ENCODE results near the gene SRSF3. TPM values are rescaled to one million over a fixed set of nuclear protein-coding genes. Genes with fewer than 3 reads are reported as not detected.

Gene SRSF3
- total RNA-seq, 4 donors from 2014 or later = 101 to 156 (median 142) TPM

DNA sequence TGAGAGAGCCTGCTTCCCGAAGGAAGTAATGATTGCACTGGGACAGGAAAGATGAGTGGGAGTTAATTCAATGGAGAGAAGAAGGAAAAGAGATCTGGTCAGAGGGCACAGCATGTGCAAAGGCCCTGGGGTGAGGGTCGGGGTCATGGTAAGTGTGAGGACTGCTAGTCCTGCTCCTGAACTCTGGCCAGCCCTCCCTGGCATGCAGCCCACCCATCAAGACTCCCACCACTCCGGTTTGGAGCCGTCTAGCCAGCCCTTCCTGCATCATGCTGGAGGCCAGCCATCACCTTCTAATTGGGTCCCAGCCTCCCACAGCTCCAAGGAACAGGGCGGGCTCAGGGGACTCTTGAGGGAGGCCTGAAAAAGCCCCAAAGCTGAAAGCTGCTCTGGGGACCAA, 42.1 kb downstream of the SRSF3 start:
- no peaks in the 10 kb centered on the region for H3K36me3 ChIP-seq
- no peak overlapping the region for H3K27ac ChIP-seq
- H3K4me1 ChIP-seq = peaks cover 0 to 21% (median 0%) of the 10 kb centered on the region in 4 donors
- no peak overlapping the region for H3K4me3 ChIP-seq
- DNase-seq = no peak
- TF ChIP-seq, protein P1, sequence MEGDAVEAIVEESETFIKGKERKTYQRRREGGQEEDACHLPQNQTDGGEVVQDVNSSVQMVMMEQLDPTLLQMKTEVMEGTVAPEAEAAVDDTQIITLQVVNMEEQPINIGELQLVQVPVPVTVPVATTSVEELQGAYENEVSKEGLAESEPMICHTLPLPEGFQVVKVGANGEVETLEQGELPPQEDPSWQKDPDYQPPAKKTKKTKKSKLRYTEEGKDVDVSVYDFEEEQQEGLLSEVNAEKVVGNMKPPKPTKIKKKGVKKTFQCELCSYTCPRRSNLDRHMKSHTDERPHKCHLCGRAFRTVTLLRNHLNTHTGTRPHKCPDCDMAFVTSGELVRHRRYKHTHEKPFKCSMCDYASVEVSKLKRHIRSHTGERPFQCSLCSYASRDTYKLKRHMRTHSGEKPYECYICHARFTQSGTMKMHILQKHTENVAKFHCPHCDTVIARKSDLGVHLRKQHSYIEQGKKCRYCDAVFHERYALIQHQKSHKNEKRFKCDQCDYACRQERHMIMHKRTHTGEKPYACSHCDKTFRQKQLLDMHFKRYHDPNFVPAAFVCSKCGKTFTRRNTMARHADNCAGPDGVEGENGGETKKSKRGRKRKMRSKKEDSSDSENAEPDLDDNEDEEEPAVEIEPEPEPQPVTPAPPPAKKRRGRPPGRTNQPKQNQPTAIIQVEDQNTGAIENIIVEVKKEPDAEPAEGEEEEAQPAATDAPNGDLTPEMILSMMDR (IDR thresholded peaks at IDR 0.05) = no peak
- no peak for TF ChIP-seq POLR2A (IDR thresholded peaks at IDR 0.05)
- no peaks in the 10 kb centered on the region for H3K9me3 ChIP-seq
- H3K27me3 ChIP-seq = no peaks in the 10 kb centered on the region

DNA sequence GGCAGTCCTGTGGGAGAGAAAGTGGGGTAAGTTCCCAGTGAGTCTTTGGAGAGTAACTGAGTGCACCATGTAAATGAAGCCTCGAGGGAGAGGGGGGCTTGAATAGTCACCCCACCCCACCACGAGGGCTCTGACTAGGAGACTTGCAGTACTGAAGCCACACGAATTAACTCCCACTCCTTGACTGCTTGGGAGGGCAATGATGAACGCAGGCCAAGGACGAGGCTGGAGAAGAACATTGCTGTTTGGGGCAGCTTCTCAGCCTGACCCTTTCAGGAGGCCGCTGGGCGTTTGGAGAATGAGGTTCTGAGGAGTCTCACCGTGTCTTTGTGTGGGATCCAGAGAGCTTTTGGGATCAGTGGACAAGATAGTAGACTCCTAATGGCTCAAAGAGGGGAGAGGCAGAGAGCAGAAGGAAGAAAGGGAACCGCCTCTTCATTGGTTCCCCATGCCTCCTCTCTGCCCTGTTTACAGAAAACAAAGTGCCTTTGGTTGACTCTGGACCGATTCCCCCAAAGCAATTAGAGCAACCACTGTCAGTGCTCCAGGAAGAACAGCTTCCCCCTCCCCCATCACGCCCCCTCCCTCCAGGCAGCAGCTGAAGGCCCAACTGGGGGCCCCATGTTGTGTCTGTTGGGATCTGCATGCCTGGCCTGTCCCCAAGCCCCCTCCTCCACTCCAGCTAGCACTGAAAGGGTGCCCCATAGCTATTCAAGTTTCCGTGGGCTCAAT, 42.7 kb downstream of the SRSF3 start:
- no peak for DNase-seq
- no peak for TF ChIP-seq POLR2A (IDR thresholded peaks at IDR 0.05)
- TF ChIP-seq, protein P1 (IDR thresholded peaks at IDR 0.05) = no peak
- H3K4me3 ChIP-seq = no peak overlapping the region

DNA sequence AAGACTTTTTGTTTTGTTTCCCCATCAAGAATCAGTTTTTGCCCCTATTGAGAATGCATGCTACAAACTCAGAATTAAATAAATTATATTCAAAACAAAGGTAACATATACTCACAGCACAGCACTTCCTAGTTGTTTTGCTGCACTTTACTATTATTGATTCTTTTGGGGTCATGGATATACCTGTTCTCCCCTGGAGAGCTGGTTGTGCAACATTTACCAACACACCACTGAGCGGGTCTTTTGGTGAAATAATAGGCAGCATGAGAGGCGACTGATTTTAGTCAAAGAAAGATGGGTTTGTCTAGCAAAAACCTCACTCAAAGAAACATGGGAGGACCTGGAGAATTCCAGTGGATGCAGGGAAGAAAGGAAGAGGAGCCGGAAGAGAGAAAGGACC, 44.4 kb downstream of the SRSF3 start:
- no peak overlapping the region for H3K4me3 ChIP-seq
- no peaks in the 10 kb centered on the region for H3K9me3 ChIP-seq
- no peaks in the 10 kb centered on the region for H3K36me3 ChIP-seq
- H3K27ac ChIP-seq = no peak overlapping the region
- H3K4me1 ChIP-seq = peaks cover 0 to 34% (median 2%) of the 10 kb centered on the region in 4 donors
- TF ChIP-seq POLR2A (IDR thresholded peaks at IDR 0.05) = no peak
- TF ChIP-seq, protein P1 (IDR thresholded peaks at IDR 0.05) = no peak
- DNase-seq = no peak
- H3K27me3 ChIP-seq = no peaks in the 10 kb centered on the region

More for the DNA sequence above, 42.7 kb downstream of the SRSF3 start:
- H3K27me3 ChIP-seq = no peaks in the 10 kb centered on the region
- H3K36me3 ChIP-seq = no peaks in the 10 kb centered on the region
- peaks cover 0 to 22% (median 0%) of the 10 kb centered on the region in 4 donors for H3K4me1 ChIP-seq
- no peaks in the 10 kb centered on the region for H3K9me3 ChIP-seq
- no peak overlapping the region for H3K27ac ChIP-seq

DNA sequence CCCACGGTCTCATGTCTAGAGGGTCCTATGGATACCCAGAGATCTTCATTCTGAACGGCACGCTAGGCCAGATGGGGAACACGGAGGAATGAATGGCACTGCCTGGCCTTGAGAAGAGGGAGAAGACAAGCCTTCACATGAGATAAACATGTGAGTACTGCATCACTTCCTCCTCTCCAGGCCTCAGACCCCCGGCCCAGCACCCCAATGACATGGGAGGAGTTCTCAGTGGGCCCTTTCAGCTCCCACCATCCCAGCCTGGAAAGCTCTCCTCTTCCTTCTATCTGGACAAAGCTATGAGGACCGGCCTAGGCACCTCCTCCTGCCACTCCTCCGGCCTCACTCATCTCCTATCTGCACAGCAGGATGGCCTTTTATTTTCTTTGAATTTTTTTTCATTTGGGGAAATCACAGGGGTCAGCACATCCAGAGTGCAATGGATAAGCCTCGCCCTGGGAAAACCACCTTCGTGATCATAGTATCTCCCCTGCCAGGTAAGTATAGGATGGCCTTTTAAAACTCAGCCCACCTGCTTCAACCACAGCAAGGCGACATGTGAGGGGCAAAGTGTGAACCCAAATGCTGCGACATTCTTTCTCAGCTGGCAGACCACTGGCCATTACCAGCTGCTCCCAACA, 45.1 kb downstream of the SRSF3 start:
- Histone ChIP-seq H3K4me1 (peaks cover 0 to 34% (median 2%) of the 10 kb centered on the region in 4 donors), H3K9me3 (no peaks in the 10 kb centered on the region), H3K36me3 (no peaks in the 10 kb centered on the region), H3K27me3 (no peaks in the 10 kb centered on the region), H3K4me3 (no peak overlapping the region), H3K27ac (no peak overlapping the region)
- DNase-seq = no peak
- TF ChIP-seq, protein P1 (IDR thresholded peaks at IDR 0.05) = no peak
- no peak for TF ChIP-seq POLR2A (IDR thresholded peaks at IDR 0.05)

DNA sequence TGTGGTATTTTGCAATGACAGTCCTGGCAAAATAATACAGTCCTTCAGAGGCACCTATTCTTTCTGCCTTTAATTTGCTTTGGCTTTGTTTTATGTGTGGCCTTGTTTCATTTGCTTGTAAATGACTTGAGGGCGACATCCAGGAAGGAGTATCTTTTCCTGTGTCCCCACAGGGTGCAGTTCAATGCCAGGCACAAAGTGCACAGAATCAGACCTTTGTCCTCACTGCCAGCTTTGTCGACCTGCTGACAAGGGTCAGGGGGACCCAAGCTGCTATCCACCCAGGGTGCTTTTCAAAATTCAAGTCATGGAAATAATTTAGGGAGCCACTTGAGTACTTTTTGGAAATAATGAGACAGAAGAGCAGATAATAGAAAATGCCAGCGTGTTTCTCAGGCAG, 47.4 kb downstream of the SRSF3 start:
- peak in 2 of 3 donors; percentile 67 to 78 for DNase-seq
- Histone ChIP-seq H3K4me1 (peaks cover 0 to 39% (median 2%) of the 10 kb centered on the region in 4 donors), H3K27ac (peak overlapping the region in 3 of 4 donors; percentile 71 to 89 (median 87)), H3K4me3 (no peak overlapping the region), H3K9me3 (no peaks in the 10 kb centered on the region), H3K27me3 (no peaks in the 10 kb centered on the region), H3K36me3 (no peaks in the 10 kb centered on the region)
- TF ChIP-seq, protein P1 (IDR thresholded peaks at IDR 0.05) = no peak
- TF ChIP-seq POLR2A (IDR thresholded peaks at IDR 0.05) = no peak
